HEK293 (cell line): ENCODE results near the gene C9orf43.
A peak's percentile ranks its signal among the peaks of the same experiment; 100 is the strongest.
"Not testable (repeated sequence)": the region's sequence is repeated elsewhere in the genome, so short reads cannot be mapped to it uniquely, and the experiment has no call there.

Source experiments
- CTCF ChIA-PET: fragments of 350-600 bp; formaldehyde crosslinking; extraction: SDS; loops from one replicate; lab custom pipeline; 2021; ENCODE audit warnings: antibody characterized with exemption; lab: Yijun Ruan, JAX
- POLR2A ChIA-PET: fragments of 300-600 bp; formaldehyde crosslinking; extraction: SDS; loops from one replicate; lab custom pipeline; 2020; ENCODE audit warnings: antibody characterized with exemption, inconsistent platforms; lab: Yijun Ruan, JAX
- H3K27ac ChIP-seq: fragments of 200-500 bp; sonication (Bioruptor generic); 2 replicates; pipeline ENCODE4 v1.5.1; 2014; ENCODE audit warnings: low read depth, low read length, control low read depth, inconsistent platforms; ENCODE audit errors: extremely low read depth
- H3K36me3 ChIP-seq, 2 experiments: fragments of 200-500 bp in 1 of 2; sonication (Bioruptor generic) in 1 of 2; 1 replicate in 1 of 2; 2 replicates in 1 of 2; pipeline ENCODE4 v1.5.1; 2014 to 2017; ENCODE audit warnings: inconsistent platforms in 2 of 2, low read length in 2 of 2; ENCODE audit not compliant: control insufficient read depth in 2 of 2, insufficient read depth in 1 of 2
- H3K4me1 ChIP-seq: fragments of 200-500 bp; sonication (Bioruptor generic); 2 replicates; pipeline ENCODE4 v1.5.1; 2014; ENCODE audit warnings: mild to moderate bottlenecking, low read length, inconsistent platforms; ENCODE audit not compliant: control insufficient read depth, insufficient read depth
- H3K4me3 ChIP-seq: 2 replicates; pipeline ENCODE4 v1.5.1; 2011; ENCODE audit warnings: low read depth, mild to moderate bottlenecking, control low read depth, low read length, moderate library complexity
- H3K9me3 ChIP-seq: fragments of 200-500 bp; sonication (Bioruptor generic); 2 replicates; pipeline ENCODE4 v1.5.1; 2014; ENCODE audit warnings: low read depth, low read length, inconsistent platforms; ENCODE audit not compliant: control insufficient read depth, insufficient read depth
- EGR2 ChIP-seq: fragments of 450-650 bp; formaldehyde crosslinking; IDR thresholded peaks from 2 replicates; pipeline ENCODE4 v1.5.1; 2016; ENCODE audit warnings: low read depth, missing biosample characterization, missing genetic modification characterization
- GLI2 ChIP-seq: fragments of 450-650 bp; formaldehyde crosslinking; IDR thresholded peaks from 2 replicates; pipeline ENCODE4; 2017; ENCODE audit warnings: missing biosample characterization, missing genetic modification characterization, low read depth, borderline replicate concordance
- KLF9 ChIP-seq: fragments of 450-650 bp; formaldehyde crosslinking; IDR thresholded peaks from 2 replicates; pipeline ENCODE4 v1.5.1; 2016; ENCODE audit warnings: missing biosample characterization, missing genetic modification characterization, low read depth
- MZF1 ChIP-seq: fragments of 450-650 bp; formaldehyde crosslinking; IDR thresholded peaks from 2 replicates; pipeline ENCODE4 v1.5.1; 2017; ENCODE audit warnings: missing biosample characterization, missing genetic modification characterization, borderline replicate concordance
- SP2 ChIP-seq: fragments of 450-650 bp; formaldehyde crosslinking; IDR thresholded peaks from 2 replicates; pipeline ENCODE4 v1.5.1; 2016; ENCODE audit warnings: missing biosample characterization, missing genetic modification characterization
- ZFP37 ChIP-seq: fragments of 450-650 bp; formaldehyde crosslinking; IDR thresholded peaks from 2 replicates; pipeline ENCODE4 v1.5.1; 2016; ENCODE audit warnings: missing biosample characterization, missing genetic modification characterization
- ZFP41 ChIP-seq: fragments of 450-650 bp; formaldehyde crosslinking; IDR thresholded peaks from 2 replicates; pipeline ENCODE4 v1.5.1; 2016; ENCODE audit warnings: missing biosample characterization, missing genetic modification characterization, borderline replicate concordance
- ZNF146 ChIP-seq: fragments of 450-650 bp; formaldehyde crosslinking; IDR thresholded peaks from 2 replicates; pipeline ENCODE4 v1.5.1; 2016; ENCODE audit warnings: missing biosample characterization, missing genetic modification characterization
- ZNF175 ChIP-seq: fragments of 450-650 bp; formaldehyde crosslinking; IDR thresholded peaks from 2 replicates; pipeline ENCODE4 v1.5.1; 2016; ENCODE audit warnings: missing biosample characterization, missing genetic modification characterization
- ZNF214 ChIP-seq: fragments of 450-650 bp; formaldehyde crosslinking; IDR thresholded peaks from 2 replicates; pipeline ENCODE4 v1.5.1; 2017; ENCODE audit warnings: missing biosample characterization, mild to moderate bottlenecking, missing genetic modification characterization, borderline replicate concordance
- ZNF302 ChIP-seq: fragments of 450-650 bp; formaldehyde crosslinking; IDR thresholded peaks from 2 replicates; pipeline ENCODE4 v1.5.1; 2016; ENCODE audit warnings: missing biosample characterization, missing genetic modification characterization, low read depth
- ZNF350 ChIP-seq: fragments of 450-650 bp; formaldehyde crosslinking; IDR thresholded peaks from 2 replicates; pipeline ENCODE4 v1.5.0; 2017; ENCODE audit warnings: missing biosample characterization, mild to moderate bottlenecking, missing genetic modification characterization
- ZNF394 ChIP-seq: fragments of 450-650 bp; formaldehyde crosslinking; IDR thresholded peaks from 2 replicates; pipeline ENCODE4 v1.5.1; 2016; ENCODE audit warnings: missing biosample characterization, missing genetic modification characterization, mild to moderate bottlenecking, moderate library complexity, borderline replicate concordance
- ZNF404 ChIP-seq: fragments of 450-650 bp; formaldehyde crosslinking; IDR thresholded peaks from 2 replicates; pipeline ENCODE4 v1.5.1; 2017; ENCODE audit warnings: missing biosample characterization, missing genetic modification characterization
- ZNF426 ChIP-seq: fragments of 450-650 bp; formaldehyde crosslinking; IDR thresholded peaks from 2 replicates; pipeline ENCODE4 v1.5.1; 2017; ENCODE audit warnings: missing biosample characterization, missing genetic modification characterization, mild to moderate bottlenecking, inconsistent platforms, moderate library complexity
- ZNF548 ChIP-seq: fragments of 450-650 bp; formaldehyde crosslinking; IDR thresholded peaks from 2 replicates; pipeline ENCODE4 v1.5.1; 2016; ENCODE audit warnings: missing biosample characterization, missing genetic modification characterization
- ZNF660 ChIP-seq: fragments of 450-650 bp; IDR thresholded peaks from 2 replicates; pipeline ENCODE4 v1.5.1; 2018; ENCODE audit warnings: missing biosample characterization, mild to moderate bottlenecking, missing genetic modification characterization
- ZNF664 ChIP-seq: fragments of 450-650 bp; formaldehyde crosslinking; IDR thresholded peaks from 2 replicates; pipeline ENCODE4 v1.5.1; 2016; ENCODE audit warnings: missing biosample characterization, missing genetic modification characterization
- ZNF701 ChIP-seq: fragments of 450-650 bp; formaldehyde crosslinking; IDR thresholded peaks from 2 replicates; pipeline ENCODE4 v1.5.1; 2016; ENCODE audit warnings: missing biosample characterization, missing genetic modification characterization
- ZNF707 ChIP-seq: fragments of 450-650 bp; formaldehyde crosslinking; IDR thresholded peaks from 2 replicates; pipeline ENCODE4 v1.5.1; 2016; ENCODE audit warnings: missing biosample characterization, missing genetic modification characterization
- ZNF777 ChIP-seq: fragments of 450-650 bp; formaldehyde crosslinking; IDR thresholded peaks from 2 replicates; pipeline ENCODE4 v1.5.1; 2017; ENCODE audit warnings: missing biosample characterization, missing genetic modification characterization, borderline replicate concordance
- ZNF785 ChIP-seq: fragments of 450-650 bp; formaldehyde crosslinking; IDR thresholded peaks from 2 replicates; pipeline ENCODE4 v1.5.1; 2016; ENCODE audit warnings: missing biosample characterization, missing genetic modification characterization
- TF ChIP-seq, protein P1 (sequence below): fragments of 450-650 bp; formaldehyde crosslinking; IDR thresholded peaks from 2 replicates; pipeline ENCODE4 v1.5.1; 2016; ENCODE audit warnings: missing biosample characterization, missing genetic modification characterization

The C9orf43 gene

DNA sequence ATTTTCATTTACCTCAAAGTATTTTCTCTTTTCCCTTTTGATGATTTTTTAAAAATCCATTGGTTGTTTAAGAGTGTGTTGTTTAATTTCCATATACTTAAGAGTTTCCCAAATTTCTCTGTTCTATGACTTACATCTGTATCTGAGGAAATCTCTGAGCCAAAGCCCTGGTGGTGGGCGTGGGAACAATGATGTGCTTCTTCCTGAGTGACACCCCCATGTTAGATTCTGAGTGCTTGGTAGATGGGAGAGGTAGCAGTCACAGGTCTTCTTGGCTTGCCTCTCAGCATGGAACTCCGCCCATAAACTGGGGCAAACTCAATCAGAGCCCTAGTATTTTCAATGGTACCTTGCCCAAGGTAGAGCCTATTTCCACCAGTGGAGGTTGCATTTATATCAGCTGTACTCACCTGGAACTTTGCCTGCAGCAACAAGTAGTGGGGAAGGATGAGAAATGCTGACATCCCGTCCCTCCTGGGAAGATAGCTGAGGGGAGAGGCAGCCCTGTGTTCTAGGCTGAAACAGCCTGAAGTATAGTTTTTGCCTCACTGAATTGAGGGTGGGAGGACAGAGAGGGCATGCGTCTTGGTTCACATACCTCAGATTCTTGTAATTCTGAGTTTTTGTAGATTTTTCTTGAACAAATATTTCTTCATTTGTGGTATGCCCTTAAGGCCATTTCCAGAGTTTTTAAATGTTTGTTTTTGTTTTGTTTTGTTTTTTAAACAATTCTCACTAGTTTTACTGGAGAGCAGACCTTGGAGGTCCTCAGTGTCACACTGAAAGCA, 26.4 kb downstream of the C9orf43 start:
- TF ChIP-seq MZF1 (tag by site-specific recombination) (no peak), EGR2 (no peak), ZNF777 (tag by site-specific recombination) (no peak), ZNF175 (tag by site-specific recombination) (no peak), ZNF302 (tag by site-specific recombination) (no peak), ZFP41 (tag by site-specific recombination) (no peak), ZNF701 (tag by site-specific recombination) (no peak), ZNF404 (no peak), ZNF214 (tag by site-specific recombination) (no peak), ZNF660 (tag by site-specific recombination) (no peak), ZNF548 (tag by site-specific recombination) (no peak), KLF9 (tag by site-specific recombination) (no peak), ZNF785 (no peak)
- TF ChIP-seq, protein P1, sequence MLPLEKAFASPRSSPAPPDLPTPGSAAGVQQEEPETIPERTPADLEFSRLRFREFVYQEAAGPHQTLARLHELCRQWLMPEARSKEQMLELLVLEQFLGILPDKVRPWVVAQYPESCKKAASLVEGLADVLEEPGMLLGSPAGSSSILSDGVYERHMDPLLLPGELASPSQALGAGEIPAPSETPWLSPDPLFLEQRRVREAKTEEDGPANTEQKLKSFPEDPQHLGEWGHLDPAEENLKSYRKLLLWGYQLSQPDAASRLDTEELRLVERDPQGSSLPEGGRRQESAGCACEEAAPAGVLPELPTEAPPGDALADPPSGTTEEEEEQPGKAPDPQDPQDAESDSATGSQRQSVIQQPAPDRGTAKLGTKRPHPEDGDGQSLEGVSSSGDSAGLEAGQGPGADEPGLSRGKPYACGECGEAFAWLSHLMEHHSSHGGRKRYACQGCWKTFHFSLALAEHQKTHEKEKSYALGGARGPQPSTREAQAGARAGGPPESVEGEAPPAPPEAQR = no peak
- Histone ChIP-seq H3K9me3 (no peaks in the 10 kb centered on the region), H3K27ac (no peak overlapping the region), H3K4me1 (no peaks in the 10 kb centered on the region), H3K36me3 (no peaks in the 10 kb centered on the region), H3K4me3 (no peak overlapping the region)
- ChIA-PET CTCF (interaction anchor here (1.5 kb wide), 1 partner anchor 162 kb away, joined by 3 read pairs; the partner anchor contains the start of gene CDC26), POLR2A (no interaction called here)

DNA sequence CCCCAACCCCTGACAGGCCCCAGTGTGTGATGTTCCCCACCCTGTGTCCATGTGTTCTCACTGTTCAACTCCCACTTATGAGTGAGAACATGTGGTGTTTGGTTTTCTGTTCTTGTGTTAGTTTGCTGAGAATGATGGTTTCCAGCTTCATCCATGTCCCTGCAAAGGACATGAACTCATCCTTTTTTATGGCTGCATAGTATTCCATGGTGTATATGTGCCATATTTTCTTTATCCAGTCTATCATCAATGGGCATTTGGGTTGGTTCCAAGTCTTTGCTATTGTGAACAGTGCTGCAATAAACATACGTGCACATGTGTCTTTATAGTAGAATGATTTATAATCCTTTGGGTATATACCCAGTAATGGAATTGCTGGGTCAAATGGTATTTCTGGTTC, 27.2 kb downstream of the C9orf43 start:
- CTCF ChIA-PET = interaction anchor here (0.8 kb wide), 1 partner anchor 9 kb away, joined by 3 read pairs; no protein-coding TSS in a partner anchor
- peak; percentile 85 for TF ChIP-seq ZNF146 (tag by site-specific recombination)
- POLR2A ChIA-PET = not testable (repeated sequence)

DNA sequence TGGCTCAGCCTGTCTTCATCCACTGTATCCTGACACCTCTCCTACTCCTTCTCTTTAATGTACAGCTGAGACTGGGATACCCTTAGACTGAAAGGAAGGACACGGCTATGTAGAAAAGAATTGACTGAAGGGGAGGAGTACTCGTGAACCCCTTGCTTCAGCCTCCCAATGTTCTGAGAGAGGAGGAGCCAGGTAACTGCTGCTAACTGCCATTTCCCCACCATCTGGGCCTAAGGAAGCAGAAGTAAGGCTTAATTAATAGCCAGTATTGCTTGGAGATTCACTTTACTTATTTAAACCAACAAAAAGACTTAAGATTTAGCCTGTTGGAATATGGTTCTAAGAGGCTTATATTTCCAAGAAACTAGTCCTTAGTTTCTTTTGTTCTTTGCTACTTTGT, 34.2 kb downstream of the C9orf43 start:
- H3K4me1 ChIP-seq = no peaks in the 10 kb centered on the region
- CTCF ChIA-PET = interaction anchor here (0.5 to 7.0 kb wide), 10 partner anchors 10 to 277 kb away, joined by 3 to 201 read pairs (median 3); no protein-coding TSS in a partner anchor
- POLR2A ChIA-PET = no interaction called here

More for the DNA sequence above, 27.2 kb downstream of the C9orf43 start:
- H3K9me3 ChIP-seq, H3K27ac ChIP-seq, H3K36me3 ChIP-seq, H3K4me3 ChIP-seq, H3K4me1 ChIP-seq: not testable (repeated sequence)

More for the DNA sequence above, 34.2 kb downstream of the C9orf43 start:
- no peaks in the 10 kb centered on the region for H3K9me3 ChIP-seq
- H3K4me3 ChIP-seq = no peak overlapping the region
- TF ChIP-seq ZNF394 (tag by site-specific recombination) = no peak
- TF ChIP-seq ZNF707 (tag by site-specific recombination) = no peak
- no peak for TF ChIP-seq ZNF426
- TF ChIP-seq ZNF664 (tag by site-specific recombination) = no peak
- no peak for TF ChIP-seq ZNF350
- TF ChIP-seq ZFP37 = no peak
- no peak for TF ChIP-seq SP2 (tag by site-specific recombination)
- TF ChIP-seq GLI2 (tag by site-specific recombination) = no peak
- no peaks in the 10 kb centered on the region for H3K36me3 ChIP-seq
- H3K27ac ChIP-seq = no peak overlapping the region
